CD4-positive, alpha-beta T cell treated with Interleukin-21 for 1 hour (primary cell): ENCODE measurements around the gene RPLP1.
"Not testable (repeated sequence)": the region's sequence is repeated elsewhere in the genome, so short reads cannot be mapped to it uniquely, and the experiment has no call there.

Source experiments
- DNase-seq: peaks from one replicate; pipeline ENCODE4 v3.0.0-alpha.2; 2020

The RPLP1 gene

GRCh38 chr15:69443032-69443611 is 9.5 kb upstream of the RPLP1 start:
- peak; percentile 25 for DNase-seq

GRCh38 chr15:69444686-69445085 is 7.9 kb upstream of the RPLP1 start:
- DNase-seq, result no peak

GRCh38 chr15:69446953-69447352 is 5.7 kb upstream of the RPLP1 start:
- DNase-seq, result no peak

- not testable (repeated sequence) for DNase-seq
These were observed 2.4 kb upstream of the RPLP1 start for GRCh38 chr15:69450221-69450620.

GRCh38 chr15:69450968-69451695 is 1.5 kb upstream of the RPLP1 start:
- no peak for DNase-seq

GRCh38 chr15:69451951-69452691 is 497 bp upstream of the RPLP1 start:
- DNase-seq, result peak; percentile 30

GRCh38 chr15:69454953-69455352 is 2.3 kb downstream of the RPLP1 start:
- DNase-seq, result no peak

- no peak for DNase-seq
These were observed 3.9 kb downstream of the RPLP1 start for GRCh38 chr15:69456208-69457166.

GRCh38 chr15:69457304-69458280 is 5.0 kb downstream of the RPLP1 start:
- no peak for DNase-seq

- no peak for DNase-seq
These were observed 6.4 kb downstream of the RPLP1 start for GRCh38 chr15:69459066-69459465.

GRCh38 chr15:69460481-69460880 is 7.9 kb downstream of the RPLP1 start:
- DNase-seq, result no peak

- no peak for DNase-seq
These were observed 9.4 kb downstream of the RPLP1 start for GRCh38 chr15:69462030-69462492.

GRCh38 chr15:69462493-69463181 is 10.0 kb downstream of the RPLP1 start:
- DNase-seq, result peak; percentile 95

- DNase-seq, result no peak
These were observed 10.7 kb downstream of the RPLP1 start for GRCh38 chr15:69463182-69463756.

GRCh38 chr15:69465253-69465652 is 12.6 kb downstream of the RPLP1 start:
- DNase-seq, result no peak

- no peak for DNase-seq
These were observed 14.1 kb downstream of the RPLP1 start for GRCh38 chr15:69466733-69467132.

GRCh38 chr15:69467636-69468035 is 15.0 kb downstream of the RPLP1 start:
- no peak for DNase-seq

- DNase-seq, result peak; percentile 92
These were observed 15.9 kb downstream of the RPLP1 start for GRCh38 chr15:69468241-69469121.

- DNase-seq, result no peak
These were observed 17.0 kb downstream of the RPLP1 start for GRCh38 chr15:69469467-69470201.
